Stimulated activated CD8-positive, alpha-beta memory T cell treated with anti-CD3 and anti-CD28 coated beads, Interleukin-7, amount 100 ng/mL, for 24 hours (primary cell): ENCODE measurements around the gene KRT13.
A peak's percentile ranks its signal among the peaks of the same experiment; 100 is the strongest.
"Not testable (repeated sequence)": the region's sequence is repeated elsewhere in the genome, so short reads cannot be mapped to it uniquely, and the experiment has no call there.

ENCODE experiments used
- DNase-seq: peaks from one replicate; pipeline ENCODE4 v3.0.0-alpha.2; 2020; ENCODE audit warnings: low read depth

KRT13 gene

DNA sequence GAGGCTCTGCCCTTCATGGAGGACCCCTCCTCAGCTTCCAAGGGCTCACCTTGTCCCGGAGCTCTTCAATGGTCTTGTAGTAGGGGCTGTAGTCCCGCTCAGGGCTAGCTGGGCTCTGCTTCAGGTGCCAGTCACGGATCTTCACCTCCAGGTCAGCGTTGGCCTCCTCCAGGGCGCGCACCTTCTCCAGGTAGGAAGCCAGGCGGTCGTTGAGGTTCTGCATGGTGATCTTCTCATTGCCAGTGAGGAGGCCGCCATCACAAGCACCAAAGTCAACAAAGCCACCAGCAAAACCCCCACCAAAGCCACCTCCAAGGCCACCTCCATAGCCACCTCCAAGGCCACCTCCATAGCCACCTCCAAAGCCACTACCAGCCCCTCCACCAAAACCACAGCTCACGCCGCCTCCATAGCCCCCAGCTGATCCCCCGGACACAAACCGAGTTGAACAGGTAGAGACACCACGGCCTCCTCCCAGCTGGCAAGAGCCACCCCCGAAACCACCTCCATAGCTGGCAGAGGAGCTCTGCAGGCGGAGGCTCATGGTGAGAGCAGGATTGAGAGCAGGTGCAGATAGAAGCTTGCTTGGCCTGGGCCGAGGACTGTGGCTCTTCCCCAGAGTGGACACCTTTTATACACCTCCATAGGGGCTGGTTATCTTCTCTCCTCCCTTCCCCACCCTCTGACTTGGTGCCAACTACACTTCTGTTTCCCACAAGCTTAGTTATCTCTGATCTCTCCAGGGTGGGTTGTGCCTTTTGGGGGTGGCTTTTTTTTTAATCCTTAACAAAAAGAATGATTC lies at the start of gene KRT13:
KRT13 (minus strand) TSS at position 606 of the 802 bp plus-strand sequence; CDS start at position 544, 62 bp downstream.
- no peak for DNase-seq

DNA sequence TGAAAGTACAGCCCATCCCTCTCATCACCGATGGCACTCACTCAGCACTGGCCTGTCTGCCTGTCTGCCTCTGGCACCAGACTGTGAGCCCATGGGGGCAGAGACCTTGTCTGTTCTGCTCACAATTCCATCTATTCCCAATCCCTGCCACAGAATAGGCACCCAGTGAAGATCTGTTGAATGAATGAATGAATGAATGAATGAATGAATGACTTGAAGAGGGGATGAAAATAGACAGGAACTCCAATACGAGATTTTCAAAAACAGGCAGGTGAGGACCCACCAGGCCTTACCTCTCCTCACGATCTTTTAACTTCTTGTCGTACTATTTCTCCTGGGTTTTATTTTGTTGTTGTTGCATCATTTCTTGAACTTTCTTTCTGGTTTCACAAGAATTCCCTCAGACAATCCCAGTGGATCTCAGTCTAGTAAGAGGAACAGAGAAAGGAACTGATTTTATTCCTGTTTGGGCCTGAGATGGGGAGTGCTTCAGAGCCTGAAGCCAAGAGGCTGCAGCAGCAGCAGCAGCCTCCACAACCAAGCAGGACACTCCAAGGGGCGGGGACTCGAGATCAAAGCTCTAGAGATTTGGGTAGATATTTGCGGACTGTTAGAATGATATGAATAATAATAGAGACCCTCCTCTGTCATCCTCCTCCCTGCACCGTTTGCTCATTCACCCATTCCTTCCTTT lies 48.7 kb upstream of the KRT13 start:
- DNase-seq, result no peak

DNA sequence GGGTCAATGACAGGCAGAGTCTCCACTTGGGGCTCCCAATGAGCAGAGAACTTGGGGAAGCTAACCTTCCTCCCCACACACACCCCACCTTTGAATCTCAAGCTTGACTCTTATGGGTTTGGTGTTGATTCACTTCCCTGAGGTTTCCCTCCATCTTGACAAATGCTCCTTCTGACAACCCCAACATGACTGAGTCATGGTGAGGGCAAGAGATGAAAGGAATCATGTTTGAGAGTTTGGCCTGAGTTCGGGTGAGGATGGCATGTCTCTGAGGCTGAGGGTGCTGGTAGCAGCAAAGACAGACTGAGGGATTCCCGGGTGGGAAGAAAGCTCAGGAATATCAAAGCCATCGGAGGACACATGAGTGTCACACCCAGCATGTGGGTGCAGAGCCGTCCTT lies 47.8 kb upstream of the KRT13 start:
- DNase-seq, result no peak

DNA sequence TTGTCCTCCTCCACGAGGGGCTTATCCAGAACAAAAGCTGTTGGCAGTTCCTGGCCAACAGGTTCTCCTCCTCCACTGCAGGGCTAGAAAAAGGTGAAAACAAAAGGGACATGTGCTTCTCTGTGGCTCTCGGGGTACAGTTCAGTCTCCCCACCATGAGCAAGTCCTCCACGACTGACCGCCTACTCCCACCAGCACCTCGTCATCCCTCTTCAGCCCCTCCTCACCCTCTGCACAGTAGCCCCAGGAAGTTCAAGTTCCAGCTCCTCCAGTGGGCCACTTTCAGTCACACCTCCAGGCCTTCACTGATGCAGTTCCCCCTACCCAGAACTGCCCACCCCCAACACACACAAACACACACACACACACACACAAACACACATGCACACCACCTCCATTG lies 47.0 kb upstream of the KRT13 start:
- DNase-seq, result no peak

DNA sequence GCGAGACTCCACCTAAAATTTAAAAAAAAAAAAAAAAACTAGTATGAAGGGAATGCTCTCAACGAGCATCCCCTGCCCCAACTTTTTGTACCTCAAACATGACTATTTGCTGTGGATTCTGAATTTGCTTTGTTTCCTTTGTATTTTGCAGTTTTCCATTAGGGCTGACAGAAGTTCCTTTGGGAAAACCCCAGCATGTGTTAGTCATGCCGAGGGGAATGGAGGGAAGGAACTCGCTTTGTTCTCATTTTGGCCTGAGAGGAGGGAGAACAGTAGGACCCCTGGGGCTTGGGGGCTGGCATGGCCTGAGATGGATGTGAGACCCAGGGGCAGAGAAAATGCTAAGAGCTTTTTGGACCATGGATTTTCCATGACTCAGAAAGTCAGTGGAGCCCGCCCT lies 46.0 kb upstream of the KRT13 start:
- DNase-seq, result no peak

DNA sequence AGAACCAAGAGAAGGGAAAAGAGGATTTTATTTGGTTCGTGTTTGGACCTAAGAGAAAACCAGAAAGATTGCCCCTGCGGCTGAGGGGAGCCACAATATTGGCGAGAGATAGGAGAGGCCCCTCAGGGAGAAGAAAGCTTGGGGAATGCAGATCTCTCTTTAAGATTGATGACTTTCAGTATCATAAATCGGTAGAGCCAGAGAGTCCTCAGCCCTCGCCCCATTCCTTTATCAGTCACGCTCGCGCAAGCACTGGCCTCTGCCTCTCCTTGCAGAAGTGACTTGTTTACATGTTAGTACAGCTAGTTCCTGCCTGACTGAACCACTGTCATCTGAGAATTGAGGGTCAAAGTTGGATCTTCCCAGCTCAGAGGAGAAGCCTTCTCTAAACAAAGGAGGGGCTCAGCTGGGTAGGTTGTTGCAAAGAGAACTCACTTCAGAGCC lies 44.2 kb upstream of the KRT13 start:
- DNase-seq, result no peak

DNA sequence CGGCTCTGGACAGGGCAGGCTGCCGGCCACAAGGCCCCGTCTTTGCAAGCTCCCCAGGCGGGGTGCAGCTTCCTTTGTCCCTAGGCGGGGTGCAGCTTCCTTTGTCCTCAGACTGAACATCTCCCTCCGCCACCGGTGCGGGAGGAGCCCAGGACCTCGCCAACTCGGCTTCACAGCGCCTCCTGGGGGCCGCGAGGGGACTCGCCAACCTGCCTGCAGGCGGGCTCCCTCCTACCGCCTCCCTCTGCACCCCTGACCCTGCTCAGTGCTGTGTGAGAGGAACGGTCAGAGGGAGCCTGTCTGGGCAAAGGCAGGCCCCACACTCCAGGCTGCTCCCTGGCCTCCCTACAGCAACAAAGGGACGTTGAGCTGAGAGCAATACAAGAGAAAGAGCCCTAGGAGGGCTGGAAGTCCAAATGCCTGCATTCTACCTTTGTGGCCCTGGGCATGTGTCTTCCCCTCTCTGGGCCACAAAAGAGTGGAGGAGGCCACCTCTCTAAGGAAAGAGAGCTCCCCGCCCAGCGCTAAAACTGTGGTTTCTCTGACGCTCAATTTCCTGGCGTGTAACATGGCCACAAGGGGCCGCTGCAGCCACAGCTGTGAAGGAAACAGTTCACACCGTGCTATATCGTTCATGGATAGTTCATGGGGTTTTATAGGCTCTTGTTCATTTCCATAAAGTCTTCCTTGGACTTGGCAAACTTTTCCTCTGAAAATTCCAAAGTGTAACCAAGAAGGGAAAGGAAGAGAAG lies 43.6 kb upstream of the KRT13 start:
- peak; percentile 65 for DNase-seq

DNA sequence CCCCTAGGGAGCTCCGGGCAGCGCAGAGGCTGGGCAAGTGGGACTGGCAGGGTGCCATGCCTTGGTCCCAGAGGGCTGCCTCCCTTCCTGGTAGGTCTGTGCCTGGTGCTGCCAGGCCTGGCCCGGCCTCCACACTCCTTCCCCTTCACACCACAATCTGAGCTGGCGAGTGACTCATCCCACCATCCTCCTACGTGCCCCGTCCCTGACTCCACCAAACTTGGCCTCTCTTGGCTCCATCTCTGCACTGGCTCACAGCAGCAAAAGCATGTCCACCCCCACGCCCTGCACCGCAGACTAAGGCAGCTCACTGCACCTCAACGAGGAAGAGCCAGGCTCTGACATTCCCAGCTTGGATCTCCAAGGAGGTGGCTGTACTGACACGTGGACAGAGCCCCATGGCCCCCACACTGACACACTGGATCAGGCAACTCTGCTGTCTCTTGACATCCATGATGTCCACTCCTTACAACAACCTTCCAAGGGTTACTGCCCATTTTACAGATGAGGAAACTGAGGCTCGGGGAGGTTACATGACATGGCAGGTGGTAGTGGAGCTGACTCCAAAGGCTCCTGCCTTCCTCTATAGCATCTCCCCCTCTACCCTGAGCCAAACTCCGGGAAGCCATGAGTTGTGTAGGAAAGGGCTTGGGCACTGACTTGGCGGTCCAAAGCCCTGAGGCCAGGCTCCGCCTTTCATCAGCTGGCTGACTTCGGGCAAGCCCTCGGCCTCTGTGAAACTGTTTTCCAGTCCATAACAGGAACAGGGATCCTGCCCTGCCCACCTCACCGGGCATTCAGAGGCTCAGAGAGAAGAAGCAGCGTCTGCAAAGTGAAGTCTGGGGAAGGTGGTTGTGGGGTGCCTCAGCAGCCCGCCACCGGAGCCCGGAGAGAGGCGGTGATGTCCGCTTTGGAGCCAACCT lies 42.8 kb upstream of the KRT13 start:
- peak; percentile 46 for DNase-seq

DNA sequence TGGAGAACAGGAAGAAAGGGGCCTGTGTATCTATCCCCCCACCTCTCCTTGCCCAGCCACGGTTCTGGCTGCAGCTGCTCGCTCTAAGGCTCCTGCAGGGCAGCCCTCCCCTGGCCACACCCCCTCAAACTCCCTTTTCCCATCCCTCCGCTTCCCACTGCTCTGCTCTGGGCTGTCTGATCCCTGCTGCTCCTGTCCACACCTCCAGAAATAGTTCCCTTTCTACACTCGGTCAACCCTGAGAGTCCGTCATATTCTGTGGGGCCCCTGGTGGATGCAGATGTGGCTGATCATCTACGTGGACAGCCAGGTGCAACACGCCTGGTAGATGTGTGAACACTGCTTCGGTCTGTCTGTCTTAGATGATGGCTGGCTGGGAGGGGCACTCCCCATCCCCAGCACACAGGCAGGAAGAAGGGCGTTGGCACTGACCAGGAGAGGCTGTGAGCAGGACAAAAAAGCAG lies 42.0 kb upstream of the KRT13 start:
- no peak for DNase-seq

DNA sequence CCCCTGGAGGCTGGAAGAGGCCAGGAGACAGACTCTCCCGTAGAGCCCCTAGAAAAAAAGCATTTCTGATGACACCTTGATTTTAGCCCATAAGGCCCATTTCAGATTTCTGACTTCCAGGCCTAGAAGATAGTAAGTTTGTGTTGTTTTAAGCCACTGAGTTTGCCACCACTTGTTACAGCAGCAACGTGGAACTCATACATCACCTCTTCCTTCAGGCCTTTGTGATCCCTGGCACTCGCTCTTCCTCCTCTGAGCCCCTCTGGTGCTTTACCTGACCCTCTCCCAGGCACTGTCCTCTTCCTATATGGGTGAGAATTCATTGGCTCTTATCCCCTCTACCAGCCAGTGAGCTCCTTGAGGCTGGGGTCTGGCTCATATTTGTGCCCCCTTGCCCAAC lies 41.4 kb upstream of the KRT13 start:
- DNase-seq, result no peak

DNA sequence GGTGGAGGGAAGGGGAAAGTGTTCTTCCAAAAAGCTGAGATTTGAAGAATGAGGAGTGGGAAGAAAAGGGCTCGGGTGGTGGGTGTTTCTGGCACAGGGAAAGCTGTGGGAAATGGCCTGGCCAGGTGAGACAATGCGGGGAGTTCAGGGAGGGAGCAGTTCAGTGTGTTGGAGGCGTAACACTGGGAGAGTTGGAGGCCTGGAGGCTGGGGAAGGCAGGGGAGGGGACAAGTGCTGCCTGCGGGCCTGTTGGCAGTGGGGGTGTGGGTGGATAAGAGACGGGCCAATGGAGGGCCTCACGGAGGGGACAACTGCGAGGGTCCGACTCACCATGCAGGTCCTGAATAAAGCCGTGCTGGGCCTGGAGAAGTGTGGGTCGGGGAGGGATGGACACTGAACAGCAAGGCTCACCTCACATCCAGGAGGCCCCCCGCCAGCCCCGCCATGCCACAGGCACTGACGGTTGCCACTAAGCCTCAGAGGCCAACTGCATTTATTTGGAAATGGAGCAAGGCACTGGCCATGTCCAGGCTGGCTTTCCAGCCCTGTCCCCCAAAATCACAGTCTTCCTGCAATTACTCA lies 40.5 kb upstream of the KRT13 start:
- DNase-seq, result no peak

DNA sequence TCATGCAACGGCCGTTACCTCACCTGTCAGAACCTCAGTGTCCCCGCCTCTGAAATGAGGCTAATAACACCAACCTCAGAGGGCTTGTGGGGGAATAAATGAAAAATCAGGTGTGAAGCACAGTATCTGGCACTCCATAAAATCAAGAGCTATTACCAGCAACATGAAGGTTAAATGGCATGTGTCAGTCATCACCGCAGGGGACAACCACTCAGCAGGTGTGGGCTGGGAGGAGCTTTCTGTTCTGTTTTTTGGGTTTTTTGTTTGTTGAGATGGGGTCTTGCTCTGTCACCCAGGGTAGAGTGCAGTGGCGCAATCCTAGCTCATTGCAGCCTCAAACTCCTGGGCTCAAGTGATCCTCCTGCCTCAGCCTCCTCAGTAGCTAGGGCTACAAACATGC lies 39.5 kb upstream of the KRT13 start:
- DNase-seq, result no peak

DNA sequence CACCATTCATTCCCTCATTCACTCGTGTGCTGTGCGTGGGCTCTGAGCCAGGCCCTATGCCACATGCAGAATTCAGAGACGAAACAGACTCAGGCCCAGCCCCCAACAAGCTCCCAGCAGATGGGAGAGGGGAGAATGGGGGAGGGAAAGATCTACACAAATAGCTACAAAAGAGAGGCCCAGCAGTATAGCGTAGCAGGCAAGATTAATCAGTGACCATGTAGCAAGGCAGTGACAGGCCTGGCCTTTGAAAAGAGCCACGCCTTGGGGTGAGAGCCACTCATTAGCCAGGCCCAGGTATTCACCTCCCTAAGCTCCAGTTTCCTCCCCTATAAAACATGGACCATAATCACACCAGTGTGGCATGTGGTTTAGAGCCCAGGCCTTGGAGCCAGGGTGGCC lies 39.1 kb upstream of the KRT13 start:
- no peak for DNase-seq

DNA sequence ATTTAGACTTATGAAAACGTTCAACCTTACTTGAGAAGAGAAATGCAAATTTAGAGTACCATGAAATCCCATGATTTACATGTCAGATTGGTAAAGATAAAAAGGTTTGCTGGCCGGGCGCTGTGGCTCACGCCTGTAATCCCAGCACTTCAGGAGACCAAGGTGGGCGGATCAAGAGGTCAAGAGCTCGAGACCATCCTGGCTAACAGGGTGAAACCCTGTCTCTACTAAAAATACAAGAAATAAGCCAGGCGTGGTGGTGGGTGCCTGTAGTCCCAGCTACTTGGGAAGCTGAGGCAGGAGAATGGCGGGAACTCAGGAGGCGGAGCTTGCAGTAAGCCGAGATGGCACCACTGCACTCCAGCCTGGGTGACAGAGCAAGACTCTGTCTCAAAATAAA lies 37.4 kb upstream of the KRT13 start:
- not testable (repeated sequence) for DNase-seq

DNA sequence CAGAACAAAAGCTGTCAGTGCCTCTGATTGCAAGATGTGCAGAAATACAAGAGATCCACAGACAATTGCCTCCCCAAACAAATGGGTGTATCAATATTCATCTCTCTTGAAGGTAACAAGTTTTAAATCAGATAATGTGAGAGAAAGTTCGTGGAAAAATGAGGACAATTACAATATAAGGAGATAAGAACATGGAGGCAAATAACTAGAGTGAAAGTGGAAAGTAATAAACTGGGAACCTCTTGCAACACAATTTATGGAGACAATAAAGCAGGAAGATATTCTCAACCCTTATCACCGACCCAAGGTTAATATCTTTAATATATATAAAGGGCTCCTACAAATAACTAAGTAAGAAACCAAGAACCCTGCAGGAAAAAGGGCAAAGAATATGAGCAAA lies 36.9 kb upstream of the KRT13 start:
- DNase-seq, result no peak

DNA sequence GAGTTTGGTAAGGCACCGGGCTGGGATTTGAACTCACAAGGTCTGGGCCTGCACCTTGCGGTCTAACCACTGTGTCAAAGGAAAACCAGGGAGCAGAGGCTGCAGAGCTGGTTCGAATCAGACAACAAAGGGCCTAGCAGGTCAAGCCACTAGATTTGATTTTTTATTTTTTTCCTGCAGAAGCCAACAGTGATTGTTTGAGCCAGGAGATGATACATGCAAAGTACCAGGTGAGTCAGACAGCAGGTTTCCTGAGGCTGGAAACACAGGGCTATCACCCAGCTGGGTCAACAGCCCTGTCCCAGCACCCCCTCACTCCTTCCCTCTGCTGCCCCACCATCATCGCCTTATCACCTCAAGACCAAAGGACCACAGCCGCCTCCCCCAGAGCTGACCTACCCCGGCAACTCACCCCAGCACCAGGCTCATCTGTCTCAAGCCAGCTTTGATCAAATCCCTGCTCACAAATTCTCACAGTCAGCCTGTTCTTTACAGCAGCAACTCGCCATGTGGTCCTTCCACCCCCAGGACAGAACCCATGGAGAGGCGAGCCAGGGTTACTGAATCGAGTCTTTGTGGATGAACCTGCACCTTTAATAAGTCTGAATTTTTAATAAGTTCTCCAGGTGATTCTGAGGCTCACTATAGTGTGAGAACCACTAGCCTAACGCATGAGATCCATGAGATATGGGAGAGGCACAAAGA lies 35.7 kb upstream of the KRT13 start:
- no peak for DNase-seq

DNA sequence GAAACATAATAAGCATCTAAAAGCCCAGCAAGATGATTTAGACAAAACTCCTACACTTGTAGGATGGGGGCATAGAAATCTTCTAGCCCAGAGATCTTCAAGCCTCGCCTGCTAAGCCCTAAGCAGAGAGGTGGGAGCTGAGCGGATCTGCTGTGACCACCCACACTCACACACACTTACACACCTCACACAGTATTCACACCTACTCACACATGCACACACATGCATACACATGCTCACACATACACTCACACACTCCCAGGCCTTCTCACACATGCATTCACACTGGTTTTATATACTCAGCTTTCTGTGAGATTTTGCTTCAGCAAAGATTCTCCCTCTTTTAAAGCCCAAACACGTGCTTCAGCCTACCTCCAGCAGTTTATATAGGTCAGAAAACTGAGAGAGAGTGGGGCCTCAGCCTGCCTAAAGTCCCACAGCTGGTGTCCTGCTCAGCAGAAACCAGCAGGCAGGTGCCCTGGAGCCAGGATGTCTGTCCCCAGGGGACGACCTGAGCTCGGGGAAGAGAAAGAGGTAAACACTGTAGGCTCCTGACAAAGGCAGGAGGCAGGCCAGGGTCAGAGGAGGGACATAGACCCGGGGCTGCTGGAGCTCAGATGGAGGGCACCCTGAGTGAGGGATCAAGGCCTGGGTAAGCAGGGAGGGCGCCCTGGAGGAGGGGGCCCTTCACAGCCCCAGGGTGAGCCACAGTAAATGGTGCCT lies 34.7 kb upstream of the KRT13 start:
- no peak for DNase-seq

DNA sequence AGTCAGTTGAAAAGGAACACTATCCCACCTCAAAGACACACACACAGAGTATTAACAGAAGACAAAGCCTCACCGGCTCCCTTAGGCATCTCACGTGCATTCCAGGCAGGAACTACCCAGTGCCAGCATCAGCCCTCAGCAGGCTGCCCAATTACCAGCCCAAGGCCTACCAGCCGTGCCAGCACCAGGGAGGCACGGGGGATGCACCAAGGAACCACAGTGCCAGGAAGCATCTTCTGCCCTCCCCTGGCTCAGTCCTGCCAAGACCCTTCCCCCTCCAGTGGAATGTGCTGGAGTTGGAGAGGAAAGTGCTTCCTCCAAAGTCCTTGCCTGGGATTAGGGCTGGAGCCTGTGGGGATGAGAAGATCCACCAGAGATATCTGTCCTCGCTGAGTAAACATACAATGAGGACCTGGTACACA lies 33.7 kb upstream of the KRT13 start:
- no peak for DNase-seq

DNA sequence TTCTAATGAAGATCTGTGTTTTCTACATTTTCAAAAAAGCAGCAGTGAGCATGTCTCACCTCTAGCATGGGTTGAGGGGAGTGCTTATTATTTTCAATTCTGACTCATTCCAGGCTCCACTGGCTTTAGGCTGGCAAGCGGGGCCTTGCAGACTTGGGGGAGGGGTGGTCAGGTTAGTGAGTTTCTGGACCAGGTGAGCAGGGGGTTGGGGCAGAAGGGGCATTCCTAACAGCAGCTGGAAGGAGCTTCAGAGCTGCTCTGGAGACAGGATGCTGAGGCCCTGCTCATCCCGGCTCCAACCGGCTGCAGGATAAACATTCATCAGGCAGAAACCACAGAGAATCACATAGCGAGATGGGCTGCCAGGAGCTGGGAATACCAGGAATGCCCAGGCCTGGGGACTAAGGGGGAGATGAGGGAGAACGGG lies 33.2 kb upstream of the KRT13 start:
- DNase-seq, result no peak

DNA sequence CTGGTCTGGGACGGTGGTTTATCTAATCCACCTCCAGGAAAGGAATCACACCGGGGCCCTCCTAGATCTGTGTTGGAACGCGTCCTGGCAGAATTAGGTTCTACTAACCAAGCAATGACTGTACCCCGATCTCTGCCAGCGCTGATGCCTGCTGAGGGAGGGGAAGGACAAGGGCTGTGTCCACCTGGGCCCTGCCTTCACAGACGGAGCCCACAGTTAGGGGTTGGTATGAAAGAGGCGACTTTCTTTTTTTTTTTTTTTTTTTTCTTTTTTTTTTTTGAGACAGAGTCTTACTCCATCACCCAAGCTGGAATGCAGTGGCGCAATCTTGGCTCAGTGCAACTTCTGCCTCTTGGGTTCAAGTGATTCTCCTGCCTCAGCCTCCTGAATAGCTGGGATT lies 32.6 kb upstream of the KRT13 start:
- DNase-seq, result no peak
